ENCODE data around the gene RAB40B. TPM values are rescaled to one million over a fixed set of nuclear protein-coding genes. Genes with fewer than 3 reads are reported as not detected.

Gene RAB40B
- total RNA-seq, 3 donors from 2014 or later = 21.0 to 52.4 (median 23.9) TPM

DNA sequence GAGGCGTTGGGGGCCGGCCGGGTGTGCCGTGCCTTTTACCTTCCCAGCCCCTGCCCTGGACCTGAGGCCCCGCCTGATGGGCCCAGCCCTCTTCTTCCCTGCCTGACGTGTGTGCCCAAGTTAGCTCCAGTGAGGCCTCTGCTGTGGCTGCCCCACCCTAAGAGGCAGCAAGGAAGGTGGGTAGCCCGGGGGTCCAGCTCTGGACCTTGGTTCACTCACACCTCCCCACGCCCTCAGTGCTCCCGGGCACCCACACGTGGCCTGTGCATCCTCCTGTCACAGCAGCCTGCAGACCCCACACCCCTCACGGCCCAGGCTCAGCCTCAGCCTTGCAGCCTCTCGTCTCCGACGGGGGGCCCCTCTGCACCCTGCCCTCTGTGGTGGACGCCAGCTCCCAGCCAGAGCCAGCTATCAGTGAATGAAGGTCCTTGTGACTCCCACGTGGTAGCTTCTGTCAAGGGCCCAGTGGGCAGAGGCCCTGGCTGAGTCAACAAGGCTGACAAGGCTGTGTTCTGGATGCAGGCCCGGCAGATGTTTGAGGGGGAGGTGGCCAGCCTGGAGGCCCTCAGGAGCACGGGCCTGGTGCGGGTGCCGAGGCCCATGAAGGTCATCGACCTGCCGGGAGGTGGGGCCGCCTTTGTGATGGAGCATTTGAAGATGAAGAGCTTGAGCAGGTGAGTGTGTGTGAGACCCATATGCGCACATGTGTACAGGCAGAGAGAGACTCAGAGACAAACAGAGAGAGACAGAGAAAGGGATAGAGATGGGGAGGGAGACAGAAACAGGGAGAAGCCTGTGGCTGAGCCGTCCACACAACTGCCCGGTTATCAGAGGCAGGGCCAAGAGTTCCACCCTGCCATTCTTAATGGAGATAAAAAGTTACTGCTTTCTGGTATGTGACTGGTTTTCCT is 39.7 kb upstream of the RAB40B start:
- TF ChIP-seq CTCF (IDR thresholded peaks at IDR 0.05) = no peak
- intact Hi-C loops (cut with DNase I, micrococcal nuclease) = no loop called here
- H3K36me3 ChIP-seq (ENCODE audit: low read depth) = peaks cover 4% of the 10 kb centered on the region
- ATAC-seq = no peak
- H3K9me3 ChIP-seq = no peaks in the 10 kb centered on the region
- no peak overlapping the region for H3K4me3 ChIP-seq
- peaks cover 16% of the 10 kb centered on the region for H3K4me1 ChIP-seq (ENCODE audit: low read depth)
- peak in 1 of 3 donors; percentile 51 for DNase-seq

DNA sequence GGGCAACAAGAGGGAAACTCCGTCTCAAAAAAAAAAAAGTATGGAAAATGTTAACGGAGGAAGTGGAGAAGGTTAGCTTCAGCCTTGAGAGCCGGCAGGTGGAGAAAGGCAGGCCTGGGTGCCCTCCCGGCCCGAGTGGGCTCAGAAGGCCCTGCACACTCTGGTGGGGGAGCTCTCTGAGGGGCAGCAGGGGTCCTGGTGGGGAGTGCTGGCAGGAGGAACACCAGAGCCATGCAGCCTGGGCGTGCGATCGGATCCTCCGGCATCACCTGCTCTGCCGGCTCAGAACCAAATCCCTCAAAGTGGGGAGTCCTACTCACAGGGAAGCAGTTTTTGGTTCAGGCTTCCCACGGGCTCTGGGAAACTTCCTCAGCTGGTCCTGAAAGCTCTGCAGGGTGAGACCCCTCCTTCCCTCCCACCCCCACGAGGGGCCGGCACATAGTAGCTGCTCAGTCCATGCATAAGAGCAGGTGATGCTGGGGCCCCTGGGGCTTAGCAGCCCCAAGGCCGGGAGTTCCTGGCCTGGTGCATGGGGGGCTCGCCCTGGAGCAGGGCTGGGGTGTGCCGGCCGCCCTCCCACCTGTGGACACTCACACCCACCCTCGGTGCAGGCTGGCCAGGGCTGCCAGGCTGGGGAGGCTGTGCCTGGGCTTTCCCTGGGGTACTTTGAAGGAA is 38.1 kb upstream of the RAB40B start:
- Histone ChIP-seq H3K9me3 (no peaks in the 10 kb centered on the region), H3K36me3 (ENCODE audit: low read depth) (peaks cover 4% of the 10 kb centered on the region), H3K4me1 (ENCODE audit: low read depth) (peaks cover 16% of the 10 kb centered on the region), H3K4me3 (no peak overlapping the region)
- TF ChIP-seq CTCF (IDR thresholded peaks at IDR 0.05) = no peak
- intact Hi-C loops (cut with DNase I, micrococcal nuclease) = no loop called here
- peak in 1 of 3 donors; percentile 44 for DNase-seq
- no peak for ATAC-seq

DNA sequence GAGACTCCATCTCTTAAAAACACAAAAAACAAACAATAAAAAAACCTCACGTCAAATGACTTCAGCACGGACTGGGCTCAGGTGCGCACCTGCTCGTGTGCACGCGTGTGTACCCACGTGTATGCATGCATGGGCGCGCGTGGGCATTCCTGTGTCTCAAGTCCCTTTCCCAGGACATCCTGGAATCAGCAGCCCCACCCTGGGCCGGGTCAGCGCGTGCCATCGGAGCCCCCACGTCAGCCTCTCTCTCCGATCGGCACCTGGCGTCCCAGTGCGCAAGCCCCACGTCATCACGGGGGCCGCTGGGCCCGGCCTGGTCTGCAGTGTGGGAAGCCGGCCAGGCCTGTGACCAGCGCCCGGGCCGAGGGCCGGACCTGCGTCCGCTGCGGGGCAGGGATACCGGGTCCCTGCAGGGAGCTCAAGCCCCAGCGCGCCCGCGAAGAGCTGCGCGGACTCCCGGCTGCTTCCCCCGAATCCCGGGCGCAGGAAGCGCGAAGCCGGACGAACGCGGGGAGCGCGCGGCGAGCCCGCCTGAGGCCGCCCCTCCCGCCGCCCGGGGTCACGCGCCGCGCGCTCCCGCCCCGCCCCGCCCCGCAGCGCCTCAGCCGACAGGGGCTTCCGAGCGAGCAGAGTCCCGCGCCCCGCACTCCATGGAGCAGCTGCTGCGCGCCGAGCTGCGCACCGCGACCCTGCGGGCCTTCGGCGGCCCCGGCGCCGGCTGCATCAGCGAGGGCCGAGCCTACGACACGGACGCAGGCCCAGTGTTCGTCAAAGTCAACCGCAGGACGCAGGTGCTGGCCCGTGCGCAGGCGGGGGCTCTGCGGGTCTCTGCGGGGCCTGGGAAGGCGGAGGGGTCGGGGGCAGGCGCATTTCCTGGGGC is 36.7 kb upstream of the RAB40B start, which contains the start of gene FN3K:
TSS of gene FN3K (plus strand) at position 629 of the 880 bp plus-strand sequence. CDS start at position 651, 22 bp downstream.
- no peak for TF ChIP-seq CTCF (IDR thresholded peaks at IDR 0.05)

DNA sequence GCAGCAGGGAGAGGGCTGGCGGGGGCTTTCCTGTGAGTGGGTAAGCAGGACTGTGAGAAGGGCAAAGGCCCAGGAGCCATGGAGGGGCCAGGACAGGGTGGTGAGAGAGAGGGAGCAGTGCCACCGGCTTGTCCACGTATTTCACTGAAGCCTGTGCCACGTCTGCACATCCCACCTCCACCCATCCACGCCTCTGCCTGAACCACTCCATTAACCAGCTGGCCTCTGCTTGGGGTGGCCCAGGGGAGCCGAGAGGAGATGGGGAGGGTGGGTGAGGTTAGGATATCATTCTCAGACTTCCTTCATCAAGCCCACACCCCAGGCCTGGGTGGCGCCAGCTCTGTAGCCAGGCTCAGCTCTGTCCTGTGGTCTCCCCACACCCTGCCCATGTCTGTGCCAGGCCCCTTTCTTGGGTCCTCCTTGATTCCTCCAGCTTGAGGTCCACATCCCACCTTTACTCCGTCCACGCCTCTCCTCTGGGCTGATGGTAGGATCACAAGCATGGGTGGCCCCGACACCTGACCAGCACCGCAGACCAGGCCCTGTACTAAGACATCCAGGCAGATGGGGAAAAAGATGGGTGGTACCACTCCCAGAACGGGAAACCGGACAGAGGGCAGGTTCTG is 33.7 kb upstream of the RAB40B start:
- Histone ChIP-seq H3K9me3 (no peaks in the 10 kb centered on the region), H3K4me1 (ENCODE audit: low read depth) (peaks cover 15% of the 10 kb centered on the region), H3K36me3 (ENCODE audit: low read depth) (no peaks in the 10 kb centered on the region), H3K4me3 (no peak overlapping the region)
- no peak for TF ChIP-seq CTCF (IDR thresholded peaks at IDR 0.05)
- ATAC-seq = no peak
- DNase-seq = no peak
- intact Hi-C loops (cut with DNase I, micrococcal nuclease) = no loop called here

More for the DNA sequence above, 36.7 kb upstream of the RAB40B start, which contains the start of gene FN3K:
- Histone ChIP-seq H3K4me3 (peak within 1 kb of the TSS; percentile 44), H3K4me1 (ENCODE audit: low read depth) (peaks cover 16% of the 10 kb centered on the region), H3K36me3 (ENCODE audit: low read depth) (no peaks in the 10 kb centered on the region), H3K9me3 (no peaks in the 10 kb centered on the region)
- intact Hi-C loops (cut with DNase I, micrococcal nuclease) = no loop called here
- DNase-seq = peak; percentile 71 to 81 (median 77)
- peak; percentile 92 for ATAC-seq

All from mucosa of descending colon (tissue), 3 donors.